Measurements from ENCODE around the gene ALK. TPM values are rescaled to one million over a fixed set of nuclear protein-coding genes. Genes with fewer than 3 reads are reported as not detected.

Gene ALK
- total RNA-seq, 1 experiment from 2014 or later, result not detected

- no peak overlapping the region for H3K4ac ChIP-seq (ENCODE audit: low read depth, low read length)
- H4K91ac ChIP-seq (ENCODE audit: insufficient read length, low read depth, low read length), result no peak overlapping the region
- H2BK12ac ChIP-seq (ENCODE audit: insufficient read length, low read depth, low read length), result no peak overlapping the region
- H2BK20ac ChIP-seq (ENCODE audit: low read depth, low read length, poor library complexity, severe bottlenecking), result no peak overlapping the region
- H3K4me1 ChIP-seq (ENCODE audit: insufficient read depth, low read length), result peaks cover 4% of the 10 kb centered on the region; the same call in 1 of the 2 replicates
- no peak overlapping the region for H3K56ac ChIP-seq (ENCODE audit: insufficient read length, low read depth, low read length)
- no peak overlapping the region for H3T11ph ChIP-seq (ENCODE audit: low read length)
- H3K4me1 Mint-ChIP-seq, result peaks cover 43 to 45% of the 10 kb centered on the region in 2 experiments
- no peak overlapping the region for H3K27ac ChIP-seq (ENCODE audit: insufficient read length, low read depth, low read length)
- H3K9ac ChIP-seq (ENCODE audit: extremely low read depth, insufficient read length, low read length), result no peak overlapping the region
- H2AFZ ChIP-seq (ENCODE audit: low read length), result no peak overlapping the region
- no peak overlapping the region for H4K5ac ChIP-seq (ENCODE audit: insufficient read length, low read depth, low read length)
- no peak overlapping the region for H2AK5ac ChIP-seq (ENCODE audit: insufficient read length, low read length)
- H3K36me3 Mint-ChIP-seq (ENCODE audit: insufficient read depth in 1 of 3, low read depth in 3 of 3), result peaks cover 0 to 3% (median 0%) of the 10 kb centered on the region in 3 experiments; a peak in 2 of 7 replicates
- no peak overlapping the region for H3K14ac ChIP-seq (ENCODE audit: insufficient read depth, low read length)
- H2BK120ac ChIP-seq (ENCODE audit: low read depth, low read length, poor library complexity, severe bottlenecking), result no peak overlapping the region
- WGBS (ENCODE audit: extremely low coverage, insufficient read length, low lambda C conversion rate), result no CpG with 5 or more reads among the region's 4 CpGs
- H3K18ac ChIP-seq (ENCODE audit: insufficient read length, low read depth, low read length), result no peak overlapping the region
- H4K20me1 ChIP-seq (ENCODE audit: control insufficient read depth, insufficient read depth, insufficient read length), result no peaks in the 10 kb centered on the region
- no peak overlapping the region for H4K8ac ChIP-seq (replicated peaks; ENCODE audit: insufficient read length, low read depth, low read length)
- no peak overlapping the region for H3K23ac ChIP-seq (ENCODE audit: insufficient read length, low read depth, low read length)
- no peak overlapping the region for H3K27ac Mint-ChIP-seq
- TF ChIP-seq, protein P1, sequence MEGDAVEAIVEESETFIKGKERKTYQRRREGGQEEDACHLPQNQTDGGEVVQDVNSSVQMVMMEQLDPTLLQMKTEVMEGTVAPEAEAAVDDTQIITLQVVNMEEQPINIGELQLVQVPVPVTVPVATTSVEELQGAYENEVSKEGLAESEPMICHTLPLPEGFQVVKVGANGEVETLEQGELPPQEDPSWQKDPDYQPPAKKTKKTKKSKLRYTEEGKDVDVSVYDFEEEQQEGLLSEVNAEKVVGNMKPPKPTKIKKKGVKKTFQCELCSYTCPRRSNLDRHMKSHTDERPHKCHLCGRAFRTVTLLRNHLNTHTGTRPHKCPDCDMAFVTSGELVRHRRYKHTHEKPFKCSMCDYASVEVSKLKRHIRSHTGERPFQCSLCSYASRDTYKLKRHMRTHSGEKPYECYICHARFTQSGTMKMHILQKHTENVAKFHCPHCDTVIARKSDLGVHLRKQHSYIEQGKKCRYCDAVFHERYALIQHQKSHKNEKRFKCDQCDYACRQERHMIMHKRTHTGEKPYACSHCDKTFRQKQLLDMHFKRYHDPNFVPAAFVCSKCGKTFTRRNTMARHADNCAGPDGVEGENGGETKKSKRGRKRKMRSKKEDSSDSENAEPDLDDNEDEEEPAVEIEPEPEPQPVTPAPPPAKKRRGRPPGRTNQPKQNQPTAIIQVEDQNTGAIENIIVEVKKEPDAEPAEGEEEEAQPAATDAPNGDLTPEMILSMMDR (conservative IDR thresholded peaks at IDR 0.05), result no peak
- no peaks in the 10 kb centered on the region for H3K23me2 ChIP-seq (ENCODE audit: insufficient read length, low read depth, low read length, poor library complexity, severe bottlenecking)
- H3K27me3 ChIP-seq (ENCODE audit: insufficient read depth, low read length), result no peaks in the 10 kb centered on the region
- H3K9me3 ChIP-seq (ENCODE audit: control insufficient read depth, low read depth, low read length), result no peaks in the 10 kb centered on the region
- H3K79me2 ChIP-seq (ENCODE audit: insufficient read depth, low read length), result no peaks in the 10 kb centered on the region
- no peaks in the 10 kb centered on the region for H3K9me3 Mint-ChIP-seq
- H2BK5ac ChIP-seq (ENCODE audit: insufficient read length, low read length), result no peak overlapping the region
- no peak for DNase-seq
- H3K27me3 Mint-ChIP-seq (ENCODE audit: low read depth), result peaks cover 3% of the 10 kb centered on the region; the same call in 1 of the 2 replicates
- H3K4me3 Mint-ChIP-seq, result no peak overlapping the region; a peak in 1 of 5 replicates
- H2BK15ac ChIP-seq (ENCODE audit: low read depth, low read length), result no peak overlapping the region
- H3K79me1 ChIP-seq (ENCODE audit: insufficient read depth, low read depth, low read length, poor library complexity, severe bottlenecking), result no peaks in the 10 kb centered on the region
- H3K4me2 ChIP-seq (ENCODE audit: insufficient read depth, insufficient read length, low read length), result no peak overlapping the region
These were observed 314.4 kb downstream of the ALK start for GRCh38 chr2:29607038-29607420.
